Measurements from ENCODE around the gene DHTKD1. TPM values are rescaled to one million over a fixed set of nuclear protein-coding genes. Genes with fewer than 3 reads are reported as not detected.

Gene DHTKD1
- total RNA-seq, 1 experiment from 2014 or later, result 53.2 TPM

DNA sequence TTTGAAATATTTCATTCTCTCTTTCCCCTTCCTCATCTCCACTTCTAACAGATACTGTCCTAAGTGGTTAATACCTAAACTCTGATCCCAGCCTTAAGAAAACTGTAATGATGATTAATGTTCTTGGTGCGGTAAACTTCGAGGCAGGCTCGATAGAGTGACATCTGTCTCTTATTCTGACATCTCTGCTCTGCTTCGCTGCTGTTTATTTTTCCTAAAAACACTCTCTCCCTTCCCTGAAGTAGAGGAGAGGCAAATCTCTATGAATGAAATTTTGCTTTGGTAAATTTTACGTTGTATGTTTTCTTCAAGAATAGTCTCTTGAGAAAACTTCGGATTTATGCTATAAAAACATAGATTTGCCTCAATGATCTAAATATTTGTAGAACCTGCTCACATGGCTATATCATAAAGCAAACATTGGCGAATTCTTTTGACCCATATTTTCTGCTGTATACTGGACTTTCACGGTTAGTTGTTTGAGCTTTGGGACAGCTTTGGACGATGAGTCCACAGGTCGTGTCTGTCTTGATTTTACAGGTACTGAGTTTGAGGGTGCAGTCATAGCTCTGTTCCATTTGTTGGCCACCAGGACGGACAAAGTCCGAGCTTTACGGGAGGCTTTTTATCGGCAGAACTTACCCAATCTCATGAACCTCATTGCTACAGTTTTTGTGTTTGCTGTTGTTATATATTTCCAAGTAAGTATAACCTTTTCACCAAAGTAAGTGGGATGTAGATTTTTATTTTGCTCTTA lies 87.8 kb downstream of the DHTKD1 start:
- Histone ChIP-seq H4K20me1 (ENCODE audit: control insufficient read depth, insufficient read depth, insufficient read length) (no peaks in the 10 kb centered on the region), H3K4me1 (ENCODE audit: insufficient read depth, low read length) (no peaks in the 10 kb centered on the region), H2AK5ac (ENCODE audit: insufficient read length, low read length) (no peak overlapping the region), H3K9ac (ENCODE audit: extremely low read depth, insufficient read length, low read length) (no peak overlapping the region), H4K91ac (ENCODE audit: insufficient read length, low read depth, low read length) (no peak overlapping the region), H2BK15ac (ENCODE audit: low read depth, low read length) (no peak overlapping the region), H3K14ac (ENCODE audit: insufficient read depth, low read length) (no peak overlapping the region), H4K8ac (replicated peaks; ENCODE audit: insufficient read length, low read depth, low read length) (no peak overlapping the region), H3K27ac (ENCODE audit: insufficient read length, low read depth, low read length) (no peak overlapping the region), H3T11ph (ENCODE audit: low read length) (no peak overlapping the region), H4K5ac (ENCODE audit: insufficient read length, low read depth, low read length) (no peak overlapping the region), H2BK20ac (ENCODE audit: low read depth, low read length, poor library complexity, severe bottlenecking) (no peak overlapping the region), H2BK5ac (ENCODE audit: insufficient read length, low read length) (no peak overlapping the region), H3K23me2 (ENCODE audit: insufficient read length, low read depth, low read length, poor library complexity, severe bottlenecking) (no peaks in the 10 kb centered on the region), H2BK12ac (ENCODE audit: insufficient read length, low read depth, low read length) (no peak overlapping the region), H2BK120ac (ENCODE audit: low read depth, low read length, poor library complexity, severe bottlenecking) (no peak overlapping the region), H3K27me3 (ENCODE audit: insufficient read depth, low read length) (no peaks in the 10 kb centered on the region), H3K79me1 (ENCODE audit: insufficient read depth, low read depth, low read length, poor library complexity, severe bottlenecking) (no peaks in the 10 kb centered on the region), H3K79me2 (ENCODE audit: insufficient read depth, low read length) (no peaks in the 10 kb centered on the region), H3K18ac (ENCODE audit: insufficient read length, low read depth, low read length) (no peak overlapping the region), H3K56ac (ENCODE audit: insufficient read length, low read depth, low read length) (no peak overlapping the region), H2AFZ (ENCODE audit: low read length) (no peak overlapping the region), H3K4me2 (ENCODE audit: insufficient read depth, insufficient read length, low read length) (no peak overlapping the region), H3K9me3 (ENCODE audit: control insufficient read depth, low read depth, low read length) (no peaks in the 10 kb centered on the region), H3K23ac (ENCODE audit: insufficient read length, low read depth, low read length) (no peak overlapping the region), H3K4ac (ENCODE audit: low read depth, low read length) (no peak overlapping the region)
- H3K27me3 Mint-ChIP-seq (ENCODE audit: low read depth), result no peaks in the 10 kb centered on the region
- no peak overlapping the region for H3K27ac Mint-ChIP-seq
- TF ChIP-seq, protein P1, sequence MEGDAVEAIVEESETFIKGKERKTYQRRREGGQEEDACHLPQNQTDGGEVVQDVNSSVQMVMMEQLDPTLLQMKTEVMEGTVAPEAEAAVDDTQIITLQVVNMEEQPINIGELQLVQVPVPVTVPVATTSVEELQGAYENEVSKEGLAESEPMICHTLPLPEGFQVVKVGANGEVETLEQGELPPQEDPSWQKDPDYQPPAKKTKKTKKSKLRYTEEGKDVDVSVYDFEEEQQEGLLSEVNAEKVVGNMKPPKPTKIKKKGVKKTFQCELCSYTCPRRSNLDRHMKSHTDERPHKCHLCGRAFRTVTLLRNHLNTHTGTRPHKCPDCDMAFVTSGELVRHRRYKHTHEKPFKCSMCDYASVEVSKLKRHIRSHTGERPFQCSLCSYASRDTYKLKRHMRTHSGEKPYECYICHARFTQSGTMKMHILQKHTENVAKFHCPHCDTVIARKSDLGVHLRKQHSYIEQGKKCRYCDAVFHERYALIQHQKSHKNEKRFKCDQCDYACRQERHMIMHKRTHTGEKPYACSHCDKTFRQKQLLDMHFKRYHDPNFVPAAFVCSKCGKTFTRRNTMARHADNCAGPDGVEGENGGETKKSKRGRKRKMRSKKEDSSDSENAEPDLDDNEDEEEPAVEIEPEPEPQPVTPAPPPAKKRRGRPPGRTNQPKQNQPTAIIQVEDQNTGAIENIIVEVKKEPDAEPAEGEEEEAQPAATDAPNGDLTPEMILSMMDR (conservative IDR thresholded peaks at IDR 0.05), result no peak
- H3K36me3 Mint-ChIP-seq (ENCODE audit: insufficient read depth in 1 of 3, low read depth in 3 of 3), result peaks cover 14 to 38% (median 29%) of the 10 kb centered on the region in 3 experiments; a peak in 6 of 7 replicates
- no CpG with 5 or more reads among the region's 14 CpGs for WGBS (ENCODE audit: extremely low coverage, insufficient read length, low lambda C conversion rate)
- H3K4me3 Mint-ChIP-seq, result no peak overlapping the region
- no peak for DNase-seq
- no peaks in the 10 kb centered on the region for H3K9me3 Mint-ChIP-seq
- peaks cover 0 to 3% of the 10 kb centered on the region in 2 experiments; a peak in 2 of 4 replicates for H3K4me1 Mint-ChIP-seq
